ENCODE results near the gene RPL22.
A peak's percentile ranks its signal among the peaks of the same experiment; 100 is the strongest.
"Not testable (repeated sequence)": the region's sequence is repeated elsewhere in the genome, so short reads cannot be mapped to it uniquely, and the experiment has no call there.

The RPL22 gene

GRCh38 chr1:6219641-6220040 is 20.2 kb upstream of the RPL22 start:
- H3K36me3 Mint-ChIP-seq: peaks cover 26% of the 10 kb centered on the region
- peaks cover 25% of the 10 kb centered on the region for H3K27me3 Mint-ChIP-seq
- H3K4me1 Mint-ChIP-seq, H3K4me3 Mint-ChIP-seq, H3K9me3 Mint-ChIP-seq, H3K27ac Mint-ChIP-seq, DNase-seq: not testable (repeated sequence)
- CTCF ChIA-PET: interaction anchor here (1.0 to 2.2 kb wide), 3 partner anchors 11 to 15 kb away, joined by 3 to 6 read pairs (median 3); no protein-coding TSS in a partner anchor

GRCh38 chr1:6218375-6219164 is 19.2 kb upstream of the RPL22 start:
- CTCF ChIA-PET: interaction anchor here (1.6 to 2.2 kb wide), 3 partner anchors 13 to 20 kb away, joined by 5 to 6 read pairs (median 6); partner anchors contain the start of gene RNF207
- Mint-ChIP-seq H3K27me3 (peaks cover 28% of the 10 kb centered on the region), H3K27ac (no peak overlapping the region), H3K9me3 (no peaks in the 10 kb centered on the region), H3K4me1 (no peaks in the 10 kb centered on the region), H3K4me3 (no peak overlapping the region), H3K36me3 (peaks cover 17% of the 10 kb centered on the region)
- no peak for DNase-seq

DNA sequence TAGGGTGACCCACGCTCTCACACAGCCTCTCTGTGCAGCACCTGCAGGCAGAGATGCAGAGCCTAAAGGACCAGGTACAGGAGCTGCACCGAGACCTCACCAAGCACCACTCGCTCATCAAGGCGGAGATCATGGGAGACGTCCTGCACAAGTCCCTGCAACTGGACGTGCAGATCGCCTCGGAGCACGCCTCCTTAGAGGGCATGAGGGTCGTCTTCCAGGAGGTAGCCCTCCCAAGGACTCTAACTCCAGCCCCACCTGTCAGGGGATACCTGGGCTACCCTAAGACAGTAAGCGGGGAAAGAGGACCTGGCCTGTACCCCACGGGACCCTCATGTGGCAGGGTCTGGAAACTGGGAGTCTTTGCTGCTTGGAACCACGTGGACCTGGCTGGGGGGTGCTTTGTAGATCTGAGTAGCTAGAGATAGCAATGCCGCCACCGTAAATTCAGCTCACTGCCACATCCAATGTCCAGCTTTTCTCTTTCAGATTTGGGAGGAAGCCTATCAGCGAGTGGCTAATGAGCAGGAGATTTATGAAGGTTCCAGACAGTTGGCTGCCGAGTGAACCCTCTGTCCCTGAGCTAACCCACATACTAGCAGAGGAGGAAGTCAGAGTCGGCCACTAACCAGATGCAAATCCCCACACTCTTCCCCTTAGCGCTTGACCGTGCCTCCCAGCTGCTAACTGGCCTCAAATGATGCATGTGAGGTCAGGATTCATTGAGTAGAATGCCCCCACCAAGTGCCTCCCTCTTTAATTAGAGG is 13.0 kb upstream of the RPL22 start:
- Mint-ChIP-seq H3K27me3 (peaks cover 85% of the 10 kb centered on the region), H3K36me3 (no peaks in the 10 kb centered on the region), H3K27ac (no peak overlapping the region), H3K4me1 (peaks cover 5% of the 10 kb centered on the region), H3K4me3 (no peak overlapping the region), H3K9me3 (no peaks in the 10 kb centered on the region)
- DNase-seq: no peak
- CTCF ChIA-PET: interaction anchor here (0.9 kb wide), 1 partner anchor 178 kb away, joined by 3 read pairs; no protein-coding TSS in a partner anchor

- no peaks in the 10 kb centered on the region for H3K9me3 Mint-ChIP-seq
- no peak overlapping the region for H3K4me3 Mint-ChIP-seq
- no peaks in the 10 kb centered on the region for H3K36me3 Mint-ChIP-seq
- no peak overlapping the region for H3K27ac Mint-ChIP-seq
- CTCF ChIA-PET: no interaction called here
- DNase-seq: no peak
- peaks cover 7% of the 10 kb centered on the region for H3K4me1 Mint-ChIP-seq
- peaks cover 86% of the 10 kb centered on the region for H3K27me3 Mint-ChIP-seq
Observed at GRCh38 chr1:6211731-6212130, 12.3 kb upstream of the RPL22 start.

GRCh38 chr1:6210591-6211355 is 11.4 kb upstream of the RPL22 start:
- H3K27ac Mint-ChIP-seq: no peak overlapping the region
- H3K9me3 Mint-ChIP-seq: no peaks in the 10 kb centered on the region
- peaks cover 92% of the 10 kb centered on the region for H3K27me3 Mint-ChIP-seq
- no peaks in the 10 kb centered on the region for H3K36me3 Mint-ChIP-seq
- no peak for DNase-seq
- H3K4me1 Mint-ChIP-seq: peaks cover 10% of the 10 kb centered on the region
- no peak overlapping the region for H3K4me3 Mint-ChIP-seq
- CTCF ChIA-PET: interaction anchor here (0.8 kb wide), 1 partner anchor 41 kb away, joined by 3 read pairs; no protein-coding TSS in a partner anchor

DNA sequence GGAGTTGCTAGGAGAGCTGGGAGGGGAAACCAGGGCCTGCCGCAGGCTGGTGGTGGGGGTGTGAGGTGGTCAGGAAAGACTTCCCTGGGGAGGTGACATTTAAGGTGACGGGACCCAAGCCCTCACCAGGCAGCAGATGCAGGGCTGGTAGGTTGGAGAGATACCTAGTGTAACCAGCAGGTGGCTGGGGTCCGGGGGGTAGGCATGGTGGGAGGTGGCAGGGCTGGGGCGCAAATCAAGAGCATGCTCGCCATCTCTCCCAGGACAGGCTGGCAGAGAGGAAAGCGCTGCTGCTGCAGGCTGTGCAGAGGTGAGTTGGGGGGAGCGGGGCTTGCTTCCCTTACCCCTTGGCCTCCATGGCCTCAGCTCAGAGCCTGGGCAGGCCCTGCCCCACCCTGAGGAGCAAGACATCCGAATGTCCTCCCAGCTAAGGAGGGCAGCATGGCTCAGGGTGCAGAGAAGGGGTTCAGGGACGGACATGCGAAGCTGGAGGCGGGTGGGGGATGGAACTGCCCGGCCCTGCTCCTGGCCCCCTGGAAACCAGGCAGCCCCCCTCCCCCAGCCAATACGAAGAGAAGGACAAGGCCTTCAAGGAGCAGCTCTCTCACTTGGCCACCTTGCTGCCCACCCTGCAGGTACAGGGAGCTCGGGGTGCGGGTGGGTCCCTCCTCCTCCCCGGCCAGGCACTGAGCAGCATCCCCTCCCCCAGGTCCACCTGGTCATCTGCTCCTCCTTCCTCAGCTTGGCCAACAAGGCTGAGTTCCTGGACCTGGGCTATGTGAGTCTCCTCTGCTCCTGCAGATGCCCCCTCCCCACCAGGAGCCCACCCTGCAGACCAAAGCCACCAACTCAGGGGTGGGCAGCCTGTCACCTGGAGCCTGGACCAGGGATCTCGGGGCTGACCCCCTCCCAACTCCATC is 10.5 kb upstream of the RPL22 start:
- no peak overlapping the region for H3K27ac Mint-ChIP-seq
- peak; percentile 37 for DNase-seq
- H3K36me3 Mint-ChIP-seq: no peaks in the 10 kb centered on the region
- peaks cover 15% of the 10 kb centered on the region for H3K4me1 Mint-ChIP-seq
- peaks cover 92% of the 10 kb centered on the region for H3K27me3 Mint-ChIP-seq
- CTCF ChIA-PET: interaction anchor here (0.8 kb wide), 1 partner anchor 42 kb away, joined by 3 read pairs; no protein-coding TSS in a partner anchor
- H3K4me3 Mint-ChIP-seq: no peak overlapping the region
- H3K9me3 Mint-ChIP-seq: no peaks in the 10 kb centered on the region

DNA sequence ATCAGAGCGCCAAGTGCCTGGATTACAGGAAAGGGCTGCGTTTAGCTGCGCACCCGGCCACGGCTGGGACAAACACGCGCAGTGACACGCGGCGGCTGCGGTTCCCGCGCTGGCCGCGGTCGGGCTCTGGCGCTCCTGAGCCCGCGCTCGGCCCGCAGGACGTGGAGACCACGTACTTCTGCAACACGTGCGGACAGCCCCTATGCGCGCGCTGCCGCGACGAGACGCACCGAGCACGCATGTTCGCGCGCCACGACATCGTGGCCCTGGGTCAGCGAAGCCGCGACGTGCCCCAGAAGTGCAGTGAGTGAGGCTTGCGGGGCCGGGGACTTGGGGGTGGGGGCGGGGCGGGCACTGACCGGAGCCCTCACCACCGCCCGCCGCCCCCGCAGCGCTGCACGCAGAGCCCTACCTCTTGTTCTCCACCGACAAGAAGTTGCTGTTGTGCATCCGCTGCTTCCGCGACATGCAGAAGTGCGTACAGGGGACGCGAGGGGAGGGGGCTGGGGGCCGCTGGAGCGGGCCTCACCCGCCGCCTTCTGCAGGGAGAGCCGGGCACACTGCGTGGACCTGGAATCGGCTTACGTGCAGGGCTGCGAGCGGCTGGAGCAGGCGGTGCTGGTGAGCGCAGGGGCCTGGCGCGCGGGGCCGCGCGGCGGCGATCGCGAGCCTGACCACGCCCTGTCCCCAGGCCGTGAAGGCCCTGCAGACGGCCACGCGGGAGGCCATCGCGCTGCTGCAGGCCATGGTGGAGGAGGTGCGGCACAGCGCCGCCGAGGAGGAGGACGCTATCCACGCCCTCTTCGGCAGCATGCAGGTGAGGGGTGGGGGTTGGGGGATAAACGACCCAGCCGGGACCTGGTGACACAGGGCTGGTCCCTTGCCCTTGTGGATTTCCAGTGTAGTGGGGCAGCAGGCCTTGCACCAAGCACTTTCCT is 9.6 kb upstream of the RPL22 start:
- peak; percentile 39 for DNase-seq
- Mint-ChIP-seq H3K9me3 (no peaks in the 10 kb centered on the region), H3K4me1 (peaks cover 19% of the 10 kb centered on the region), H3K27me3 (peaks cover 99% of the 10 kb centered on the region), H3K27ac (no peak overlapping the region), H3K36me3 (no peaks in the 10 kb centered on the region), H3K4me3 (peak overlapping the region; percentile 21)
- CTCF ChIA-PET: interaction anchor here (0.9 to 1.8 kb wide), 2 partner anchors 11 to 17 kb away, joined by 3 to 6 read pairs; no protein-coding TSS in a partner anchor

DNA sequence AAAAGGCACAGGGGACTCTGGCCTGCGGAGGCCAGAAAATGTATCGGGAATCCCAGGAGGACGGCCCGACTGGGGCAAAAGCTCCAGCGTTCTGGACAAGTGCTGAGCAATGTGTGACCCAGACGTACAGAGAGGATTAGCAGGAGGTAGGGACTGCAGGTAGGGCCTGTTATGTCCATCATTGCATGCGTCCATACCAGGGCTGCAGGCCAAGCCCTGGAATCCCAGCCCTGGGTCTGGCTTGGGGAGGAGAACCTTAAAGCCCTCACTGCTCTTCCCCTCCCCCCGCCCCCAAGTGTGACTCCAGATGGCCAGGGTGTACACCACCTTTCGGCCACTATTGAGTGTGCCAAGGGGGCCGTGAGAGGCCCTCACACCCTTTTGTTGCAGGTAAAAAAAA is 8.5 kb upstream of the RPL22 start:
- Mint-ChIP-seq H3K4me1 (peaks cover 19% of the 10 kb centered on the region), H3K4me3 (no peak overlapping the region), H3K36me3 (no peaks in the 10 kb centered on the region), H3K27ac (no peak overlapping the region), H3K9me3 (no peaks in the 10 kb centered on the region), H3K27me3 (peaks cover 95% of the 10 kb centered on the region)
- CTCF ChIA-PET: interaction anchor here (0.9 to 1.8 kb wide), 3 partner anchors 12 to 40 kb away, joined by 3 to 6 read pairs (median 4); no protein-coding TSS in a partner anchor
- DNase-seq: no peak

- Mint-ChIP-seq H3K4me1 (peaks cover 19% of the 10 kb centered on the region), H3K27me3 (peaks cover 88% of the 10 kb centered on the region), H3K36me3 (no peaks in the 10 kb centered on the region), H3K9me3 (no peaks in the 10 kb centered on the region), H3K27ac (no peak overlapping the region), H3K4me3 (no peak overlapping the region)
- DNase-seq: no peak
- CTCF ChIA-PET: interaction anchor here (0.6 to 2.5 kb wide), 11 partner anchors 10 to 231 kb away, joined by 3 to 6 read pairs (median 4); no protein-coding TSS in a partner anchor
Observed at GRCh38 chr1:6207075-6207885, 7.9 kb upstream of the RPL22 start.

GRCh38 chr1:6206520-6206855 is 7.1 kb upstream of the RPL22 start:
- no peak for DNase-seq
- peaks cover 80% of the 10 kb centered on the region for H3K27me3 Mint-ChIP-seq
- H3K9me3 Mint-ChIP-seq: no peaks in the 10 kb centered on the region

DNA sequence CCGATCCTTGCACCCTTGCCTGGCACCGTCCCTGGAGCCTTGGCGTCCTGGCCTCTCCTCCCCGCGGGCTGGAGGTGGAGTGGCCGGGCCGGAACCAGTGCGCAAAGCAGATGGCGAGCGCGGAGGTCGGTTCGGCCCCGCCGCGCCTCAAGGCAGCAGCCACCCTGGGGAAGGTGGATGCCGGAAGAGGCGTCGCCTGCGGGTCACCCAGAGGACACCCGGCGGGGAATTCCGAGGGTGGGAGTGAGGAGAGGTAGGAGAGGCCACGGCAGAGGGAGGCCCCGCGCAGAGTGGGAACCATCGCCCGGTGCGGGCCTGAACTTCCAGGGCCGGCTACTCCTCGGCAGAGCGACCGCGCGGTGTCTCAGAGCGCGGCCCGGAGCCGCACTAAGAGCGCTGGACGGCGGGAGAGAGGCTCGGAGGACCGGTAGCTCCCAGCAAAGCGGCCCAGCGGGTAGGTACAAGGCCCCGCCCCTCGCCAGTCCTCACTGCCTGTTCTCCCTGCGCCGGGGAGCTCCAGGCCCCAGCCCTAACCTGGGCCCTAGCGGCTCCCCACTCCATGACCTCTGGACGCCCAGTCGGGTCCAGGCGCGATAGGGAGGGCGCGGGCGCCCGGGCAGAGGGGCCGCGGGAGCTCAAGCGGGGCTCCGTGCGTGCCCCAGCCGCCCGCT is 6.6 kb upstream of the RPL22 start, which contains the start of gene RNF207:
Gene RNF207, plus strand, starts transcription at position 271 of the 671 bp plus-strand sequence. CDS start 417 bp downstream, outside the sequence.
- H3K4me1 Mint-ChIP-seq: peaks cover 22% of the 10 kb centered on the region
- CTCF ChIA-PET: interaction anchor here (0.7 to 2.5 kb wide), 8 partner anchors 9 to 232 kb away, joined by 3 to 6 read pairs (median 4); no protein-coding TSS in a partner anchor
- peaks cover 75% of the 10 kb centered on the region for H3K27me3 Mint-ChIP-seq
- no peaks in the 10 kb centered on the region for H3K36me3 Mint-ChIP-seq
- peak; percentile 62 for DNase-seq
- H3K9me3 Mint-ChIP-seq: no peaks in the 10 kb centered on the region
- H3K27ac Mint-ChIP-seq: no peak within 1 kb of the TSS
- H3K4me3 Mint-ChIP-seq: peak within 1 kb of the TSS; percentile 58

More at GRCh38 chr1:6206520-6206855, 7.1 kb upstream of the RPL22 start:
- H3K27ac Mint-ChIP-seq: no peak overlapping the region
- H3K36me3 Mint-ChIP-seq: no peaks in the 10 kb centered on the region
- no peak overlapping the region for H3K4me3 Mint-ChIP-seq
- peaks cover 21% of the 10 kb centered on the region for H3K4me1 Mint-ChIP-seq
- CTCF ChIA-PET: interaction anchor here (0.7 to 2.5 kb wide), 9 partner anchors 9 to 231 kb away, joined by 3 to 6 read pairs (median 4); no protein-coding TSS in a partner anchor
